ENCODE results near the gene WBP2.

Gene WBP2

GRCh38 chr17:75846692-75847613, 8.2 kb downstream of the WBP2 start:
- no peak for DNase-seq (ENCODE audit: insufficient read length, low spot score)
- TF ChIP-seq POLR2A (IDR thresholded peaks at IDR 0.05; ENCODE audit: low read depth, low read length), result no peak
- no peak for FAIRE-seq

GRCh38 chr17:75845933-75846691, 9.0 kb downstream of the WBP2 start:
- no peak for TF ChIP-seq POLR2A (IDR thresholded peaks at IDR 0.05; ENCODE audit: low read depth, low read length)
- no peak for FAIRE-seq
- DNase-seq (ENCODE audit: insufficient read length, low spot score), result no peak

- FAIRE-seq (peak; percentile 33), DNase-seq (ENCODE audit: insufficient read length, low spot score) (peak; percentile 92)
- 0 out of 2 replicates have a peak, but pooled peaks have one; percentile 22 for TF ChIP-seq POLR2A (IDR thresholded peaks at IDR 0.05; ENCODE audit: low read depth, low read length)
Measured at GRCh38 chr17:75845058-75845711, 9.9 kb downstream of the WBP2 start.

- DNase-seq (ENCODE audit: insufficient read length, low spot score), result peak; percentile 90
- no peak for TF ChIP-seq POLR2A (IDR thresholded peaks at IDR 0.05; ENCODE audit: low read depth, low read length)
- no peak for FAIRE-seq
Measured at GRCh38 chr17:75844530-75845057, 10.5 kb downstream of the WBP2 start.

GRCh38 chr17:75843577-75844529, 11.3 kb downstream of the WBP2 start, which contains the start of gene UNC13D:
Gene UNC13D (minus strand): TSS chr17:75844404. CDS start chr17:75844337, 67 bp downstream.
- DNase-seq (ENCODE audit: insufficient read length, low spot score), result no peak
- FAIRE-seq, result no peak
- TF ChIP-seq POLR2A (IDR thresholded peaks at IDR 0.05; ENCODE audit: low read depth, low read length), result no peak

- DNase-seq (ENCODE audit: insufficient read length, low spot score) (no peak), FAIRE-seq (no peak)
- TF ChIP-seq POLR2A (IDR thresholded peaks at IDR 0.05; ENCODE audit: low read depth, low read length), result no peak
Measured at GRCh38 chr17:75842963-75843576, 12.1 kb downstream of the WBP2 start.

- no peak for DNase-seq (ENCODE audit: insufficient read length, low spot score)
- TF ChIP-seq POLR2A (IDR thresholded peaks at IDR 0.05; ENCODE audit: low read depth, low read length), result no peak
- FAIRE-seq, result no peak
Measured at GRCh38 chr17:75842411-75842810, 12.7 kb downstream of the WBP2 start.

DNA sequence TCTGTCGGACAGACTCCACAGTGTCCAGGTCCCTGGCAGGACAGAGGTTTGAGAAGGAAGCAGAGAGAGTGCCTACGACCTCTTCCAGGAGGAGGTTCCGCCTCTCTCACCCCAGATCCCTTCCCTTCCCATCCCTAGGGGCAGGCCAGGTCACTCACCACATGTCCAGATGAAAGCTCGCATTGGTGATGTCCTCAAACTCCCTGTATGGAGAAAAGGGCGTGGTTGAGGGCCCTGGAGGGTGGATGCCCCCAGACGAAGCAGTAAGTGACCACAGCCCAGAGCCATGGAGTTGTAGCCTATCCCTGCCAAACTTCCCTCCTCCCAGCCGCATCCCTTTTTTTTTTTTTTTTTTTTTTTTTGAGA, 14.4 kb downstream of the WBP2 start:
- no peak for TF ChIP-seq POLR2A (IDR thresholded peaks at IDR 0.05; ENCODE audit: low read depth, low read length)
- no peak for FAIRE-seq
- DNase-seq (ENCODE audit: insufficient read length, low spot score), result no peak

- TF ChIP-seq POLR2A (IDR thresholded peaks at IDR 0.05; ENCODE audit: low read depth, low read length), result no peak
- no peak for FAIRE-seq
Measured at GRCh38 chr17:75839942-75840798, 15.0 kb downstream of the WBP2 start.

DNA sequence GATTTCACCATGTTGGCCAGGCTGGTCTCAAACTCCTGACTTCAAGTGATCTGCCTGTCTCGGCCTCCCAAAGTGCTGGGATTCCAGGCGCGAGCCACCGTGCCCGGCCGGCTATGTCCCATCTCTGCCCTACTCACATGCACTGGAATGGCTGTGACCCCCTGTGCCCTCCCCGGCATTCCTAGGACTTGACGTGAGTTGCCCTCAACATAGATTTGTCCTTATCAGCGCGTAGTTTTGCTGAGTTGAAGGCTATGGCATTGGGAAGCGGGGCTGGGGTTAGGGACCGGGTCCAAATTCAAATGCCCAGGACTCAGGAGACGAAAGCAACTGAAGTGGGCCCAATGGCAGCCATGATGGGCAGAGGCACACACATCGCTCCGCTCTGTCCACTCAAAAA, 16.7 kb downstream of the WBP2 start:
- no peak for DNase-seq (ENCODE audit: insufficient read length, low spot score)
- no peak for TF ChIP-seq POLR2A (IDR thresholded peaks at IDR 0.05; ENCODE audit: low read depth, low read length)
- no peak for FAIRE-seq

More at GRCh38 chr17:75839942-75840798, 15.0 kb downstream of the WBP2 start:
- DNase-seq (ENCODE audit: insufficient read length, low spot score), result no peak

DNA sequence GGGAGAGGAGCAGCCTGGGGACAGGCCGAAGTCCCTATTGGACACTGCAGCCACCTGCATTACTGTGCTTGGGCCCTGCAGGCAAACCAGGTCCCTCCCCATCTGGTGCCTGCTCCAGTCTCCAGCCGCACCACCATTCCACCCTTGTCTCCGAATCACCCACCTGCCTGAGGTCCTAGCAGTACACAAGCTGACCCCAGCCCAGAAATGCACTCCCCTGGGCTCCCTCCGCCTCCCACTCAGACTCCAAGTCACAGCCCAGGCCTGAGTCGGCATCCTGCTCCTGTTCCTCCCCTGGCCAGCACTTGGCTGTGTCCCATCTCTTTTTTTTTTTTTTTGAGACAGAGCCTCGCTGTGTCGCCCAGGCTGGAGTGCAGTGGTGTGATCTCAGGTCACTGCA, 17.2 kb downstream of the WBP2 start:
- FAIRE-seq, result no peak
- no peak for TF ChIP-seq POLR2A (IDR thresholded peaks at IDR 0.05; ENCODE audit: low read depth, low read length)
- DNase-seq (ENCODE audit: insufficient read length, low spot score), result no peak
